ENCODE data around the gene SLC9A3.

DNA sequence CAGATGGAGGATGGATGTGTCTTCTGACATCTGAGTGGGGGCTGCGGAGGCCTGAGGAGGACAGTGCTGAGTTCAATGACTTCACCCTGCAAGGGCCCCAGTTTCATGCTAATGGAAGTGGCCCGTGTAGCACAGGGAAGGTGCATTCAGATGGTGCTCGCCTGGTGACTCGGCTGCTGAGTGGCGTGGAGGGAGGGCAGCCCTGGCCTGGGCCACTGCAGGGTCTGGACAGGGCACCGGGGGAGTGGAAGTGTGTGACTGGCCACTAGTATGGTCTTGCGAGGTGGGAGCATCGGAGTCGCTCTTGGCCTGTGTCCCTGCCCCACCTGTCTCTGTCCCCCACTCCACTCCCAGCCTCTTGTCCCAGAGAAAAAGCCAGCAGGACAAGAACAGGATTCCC is 1.7 kb upstream of the SLC9A3 start:
- TF ChIP-seq, protein P1, sequence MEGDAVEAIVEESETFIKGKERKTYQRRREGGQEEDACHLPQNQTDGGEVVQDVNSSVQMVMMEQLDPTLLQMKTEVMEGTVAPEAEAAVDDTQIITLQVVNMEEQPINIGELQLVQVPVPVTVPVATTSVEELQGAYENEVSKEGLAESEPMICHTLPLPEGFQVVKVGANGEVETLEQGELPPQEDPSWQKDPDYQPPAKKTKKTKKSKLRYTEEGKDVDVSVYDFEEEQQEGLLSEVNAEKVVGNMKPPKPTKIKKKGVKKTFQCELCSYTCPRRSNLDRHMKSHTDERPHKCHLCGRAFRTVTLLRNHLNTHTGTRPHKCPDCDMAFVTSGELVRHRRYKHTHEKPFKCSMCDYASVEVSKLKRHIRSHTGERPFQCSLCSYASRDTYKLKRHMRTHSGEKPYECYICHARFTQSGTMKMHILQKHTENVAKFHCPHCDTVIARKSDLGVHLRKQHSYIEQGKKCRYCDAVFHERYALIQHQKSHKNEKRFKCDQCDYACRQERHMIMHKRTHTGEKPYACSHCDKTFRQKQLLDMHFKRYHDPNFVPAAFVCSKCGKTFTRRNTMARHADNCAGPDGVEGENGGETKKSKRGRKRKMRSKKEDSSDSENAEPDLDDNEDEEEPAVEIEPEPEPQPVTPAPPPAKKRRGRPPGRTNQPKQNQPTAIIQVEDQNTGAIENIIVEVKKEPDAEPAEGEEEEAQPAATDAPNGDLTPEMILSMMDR (IDR thresholded peaks at IDR 0.05) = no peak
- TF ChIP-seq SMC3 (IDR thresholded peaks at IDR 0.05; ENCODE audit: low read depth, low read length) = no peak
- no peak for TF ChIP-seq NFIC (IDR thresholded peaks at IDR 0.05; ENCODE audit: borderline replicate concordance)
- TF ChIP-seq FOXM1 (IDR thresholded peaks at IDR 0.05; ENCODE audit: low read depth) = no peak
- TF ChIP-seq, protein P2, sequence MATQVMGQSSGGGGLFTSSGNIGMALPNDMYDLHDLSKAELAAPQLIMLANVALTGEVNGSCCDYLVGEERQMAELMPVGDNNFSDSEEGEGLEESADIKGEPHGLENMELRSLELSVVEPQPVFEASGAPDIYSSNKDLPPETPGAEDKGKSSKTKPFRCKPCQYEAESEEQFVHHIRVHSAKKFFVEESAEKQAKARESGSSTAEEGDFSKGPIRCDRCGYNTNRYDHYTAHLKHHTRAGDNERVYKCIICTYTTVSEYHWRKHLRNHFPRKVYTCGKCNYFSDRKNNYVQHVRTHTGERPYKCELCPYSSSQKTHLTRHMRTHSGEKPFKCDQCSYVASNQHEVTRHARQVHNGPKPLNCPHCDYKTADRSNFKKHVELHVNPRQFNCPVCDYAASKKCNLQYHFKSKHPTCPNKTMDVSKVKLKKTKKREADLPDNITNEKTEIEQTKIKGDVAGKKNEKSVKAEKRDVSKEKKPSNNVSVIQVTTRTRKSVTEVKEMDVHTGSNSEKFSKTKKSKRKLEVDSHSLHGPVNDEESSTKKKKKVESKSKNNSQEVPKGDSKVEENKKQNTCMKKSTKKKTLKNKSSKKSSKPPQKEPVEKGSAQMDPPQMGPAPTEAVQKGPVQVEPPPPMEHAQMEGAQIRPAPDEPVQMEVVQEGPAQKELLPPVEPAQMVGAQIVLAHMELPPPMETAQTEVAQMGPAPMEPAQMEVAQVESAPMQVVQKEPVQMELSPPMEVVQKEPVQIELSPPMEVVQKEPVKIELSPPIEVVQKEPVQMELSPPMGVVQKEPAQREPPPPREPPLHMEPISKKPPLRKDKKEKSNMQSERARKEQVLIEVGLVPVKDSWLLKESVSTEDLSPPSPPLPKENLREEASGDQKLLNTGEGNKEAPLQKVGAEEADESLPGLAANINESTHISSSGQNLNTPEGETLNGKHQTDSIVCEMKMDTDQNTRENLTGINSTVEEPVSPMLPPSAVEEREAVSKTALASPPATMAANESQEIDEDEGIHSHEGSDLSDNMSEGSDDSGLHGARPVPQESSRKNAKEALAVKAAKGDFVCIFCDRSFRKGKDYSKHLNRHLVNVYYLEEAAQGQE (IDR thresholded peaks at IDR 0.05; ENCODE audit: low read depth, low read length) = no peak
- no peak for TF ChIP-seq NRF1 (IDR thresholded peaks at IDR 0.05; ENCODE audit: low read depth, low read length)
- no peak for TF ChIP-seq GABPA (IDR thresholded peaks at IDR 0.05; ENCODE audit: low read depth)
- no peak for TF ChIP-seq EZH2phosphoT487 (IDR thresholded peaks at IDR 0.05; ENCODE audit: borderline replicate concordance, low read depth)
